HEK293T (cell line): ENCODE data around the gene ADCY1.
"Not testable (repeated sequence)": the region's sequence is repeated elsewhere in the genome, so short reads cannot be mapped to it uniquely, and the experiment has no call there.

Experiments
- CTCF ChIA-PET: fragments of 350-600 bp; formaldehyde crosslinking; extraction: SDS; loops from one replicate; lab custom pipeline; 2021; ENCODE audit warnings: antibody characterized with exemption, inconsistent platforms; lab: Yijun Ruan, JAX
- POLR2A ChIA-PET: fragments of 350-600 bp; formaldehyde crosslinking; extraction: SDS; loops from one replicate; lab custom pipeline; 2020; ENCODE audit warnings: antibody characterized with exemption, inconsistent platforms; lab: Yijun Ruan, JAX
- DNase-seq: peaks from one replicate; pipeline ENCODE4 v3.0.0; 2012; ENCODE audit warnings: mixed read lengths; ENCODE audit errors: extremely low spot score
- ARNT ChIP-seq: fragments of 450-650 bp; IDR thresholded peaks from 2 replicates; pipeline ENCODE4 v1.6.1; 2017; ENCODE audit warnings: mild to moderate bottlenecking
- BHLHE40 ChIP-seq: fragments of 450-650 bp; IDR thresholded peaks from 2 replicates; pipeline ENCODE4 v1.6.1; 2016; ENCODE audit warnings: mild to moderate bottlenecking, moderate library complexity, borderline replicate concordance
- CTBP1 ChIP-seq: fragments of 450-650 bp; IDR thresholded peaks from 2 replicates; pipeline ENCODE4 v1.6.1; 2016; ENCODE audit warnings: borderline replicate concordance
- ELF4 ChIP-seq: fragments of 450-650 bp; IDR thresholded peaks from 2 replicates; pipeline ENCODE4 v1.6.1; 2017; ENCODE audit warnings: antibody characterized with exemption
- FOXA1 ChIP-seq: fragments of 450-650 bp; IDR thresholded peaks from 2 replicates; pipeline ENCODE4 v1.6.1; 2016; ENCODE audit warnings: mild to moderate bottlenecking
- FOXK2 ChIP-seq: fragments of 450-650 bp; IDR thresholded peaks from 2 replicates; pipeline ENCODE4 v1.6.1; 2016; ENCODE audit warnings: mild to moderate bottlenecking
- FOXM1 ChIP-seq: fragments of 450-650 bp; IDR thresholded peaks from 2 replicates; pipeline ENCODE4 v1.6.1; 2017; ENCODE audit warnings: mild to moderate bottlenecking, borderline replicate concordance
- HDGF ChIP-seq: fragments of 450-650 bp; IDR thresholded peaks from 2 replicates; pipeline ENCODE4 v1.6.1; 2017; ENCODE audit warnings: antibody characterized with exemption, borderline replicate concordance
- L3MBTL2 ChIP-seq: fragments of 450-650 bp; conservative IDR thresholded peaks from 2 replicates; pipeline ENCODE4 v1.6.1; 2016; ENCODE audit warnings: mild to moderate bottlenecking
- LEF1 ChIP-seq: fragments of 450-650 bp; IDR thresholded peaks from 2 replicates; pipeline ENCODE4 v1.6.1; 2017; ENCODE audit warnings: mild to moderate bottlenecking, borderline replicate concordance
- NFRKB ChIP-seq: fragments of 450-650 bp; IDR thresholded peaks from 2 replicates; pipeline ENCODE4 v1.6.1; 2016; ENCODE audit warnings: mild to moderate bottlenecking, moderate library complexity
- PKNOX1 ChIP-seq: fragments of 450-650 bp; IDR thresholded peaks from 2 replicates; pipeline ENCODE4 v1.6.1; 2016
- SP1 ChIP-seq: fragments of 450-650 bp; IDR thresholded peaks from 2 replicates; pipeline ENCODE4 v1.6.1; 2017
- SUZ12 ChIP-seq: fragments of 450-650 bp; IDR thresholded peaks from 2 replicates; pipeline ENCODE4 v1.6.1; 2016; ENCODE audit warnings: mild to moderate bottlenecking
- TARDBP ChIP-seq: fragments of 450-650 bp; IDR thresholded peaks from 2 replicates; pipeline ENCODE4 v1.6.1; 2016
- ZNF384 ChIP-seq: fragments of 450-650 bp; IDR thresholded peaks from 2 replicates; pipeline ENCODE4 v1.6.1; 2016

ADCY1 gene

GRCh38 chr7:45717537-45718235 lies 143.5 kb downstream of the ADCY1 start:
- DNase-seq, result no peak
- POLR2A ChIA-PET, result no interaction called here
- CTCF ChIA-PET, result no interaction called here
- TF ChIP-seq ELF4, result no peak
- no peak for TF ChIP-seq ZNF384
- no peak for TF ChIP-seq FOXK2
- TF ChIP-seq BHLHE40, result no peak
- TF ChIP-seq PKNOX1, result no peak
- no peak for TF ChIP-seq HDGF
- TF ChIP-seq ARNT, result no peak
- no peak for TF ChIP-seq SP1
- no peak for TF ChIP-seq CTBP1
- no peak for TF ChIP-seq FOXA1
- TF ChIP-seq FOXM1, result no peak
- no peak for TF ChIP-seq NFRKB
- TF ChIP-seq TARDBP, result no peak
- TF ChIP-seq LEF1, result no peak
- no peak for TF ChIP-seq SUZ12
- TF ChIP-seq L3MBTL2, result no peak

GRCh38 chr7:45718464-45719330 lies 144.5 kb downstream of the ADCY1 start:
- CTCF ChIA-PET, result no interaction called here

GRCh38 chr7:45720989-45721388 lies 146.8 kb downstream of the ADCY1 start:
- POLR2A ChIA-PET, result no interaction called here
- CTCF ChIA-PET, result no interaction called here
- TF ChIP-seq NFRKB (no peak), SUZ12 (no peak), HDGF (no peak), SP1 (no peak), L3MBTL2 (no peak), ELF4 (no peak), FOXK2 (no peak), BHLHE40 (no peak), CTBP1 (no peak), LEF1 (no peak), PKNOX1 (no peak), FOXA1 (no peak), TARDBP (no peak), ZNF384 (no peak)
- DNase-seq, result peak; percentile 3

More at GRCh38 chr7:45718464-45719330, 144.5 kb downstream of the ADCY1 start:
- POLR2A ChIA-PET, result no interaction called here
- TF ChIP-seq TARDBP (no peak), L3MBTL2 (no peak), FOXA1 (no peak), ELF4 (no peak), NFRKB (no peak)
- DNase-seq, result no peak

GRCh38 chr7:45721686-45722598 lies 147.8 kb downstream of the ADCY1 start:
- TF ChIP-seq FOXA1 (no peak), SUZ12 (no peak), FOXK2 (no peak), LEF1 (no peak), PKNOX1 (no peak), TARDBP (no peak), ELF4 (no peak), L3MBTL2 (no peak), FOXM1 (no peak), ARNT (no peak), CTBP1 (no peak), ZNF384 (no peak), NFRKB (no peak), BHLHE40 (no peak), HDGF (no peak)
- ChIA-PET CTCF (no interaction called here), POLR2A (no interaction called here)
- DNase-seq, result peak; percentile 12

- POLR2A ChIA-PET, CTCF ChIA-PET, DNase-seq: not testable (repeated sequence)
Observed at GRCh38 chr7:45725231-45725630, 151.1 kb downstream of the ADCY1 start.

GRCh38 chr7:45726883-45727282 lies 152.7 kb downstream of the ADCY1 start:
- ChIA-PET CTCF (no interaction called here), POLR2A (no interaction called here)
- TF ChIP-seq ELF4 (no peak), BHLHE40 (no peak), FOXK2 (no peak), PKNOX1 (no peak), ARNT (no peak), NFRKB (no peak), FOXM1 (no peak), LEF1 (no peak), SUZ12 (no peak), TARDBP (no peak), CTBP1 (no peak), L3MBTL2 (no peak)
- no peak for DNase-seq

- CTCF ChIA-PET, DNase-seq, POLR2A ChIA-PET: not testable (repeated sequence)
Observed at GRCh38 chr7:45731692-45732443, 157.7 kb downstream of the ADCY1 start.

GRCh38 chr7:45738920-45739319 lies 164.8 kb downstream of the ADCY1 start:
- CTCF ChIA-PET, DNase-seq, POLR2A ChIA-PET: not testable (repeated sequence)
